Measurements from ENCODE around the gene TFRC. TPM values are rescaled to one million over a fixed set of nuclear protein-coding genes. Genes with fewer than 3 reads are reported as not detected.

TFRC gene
- total RNA-seq, 1 experiment from 2014 or later, result 336 TPM

DNA sequence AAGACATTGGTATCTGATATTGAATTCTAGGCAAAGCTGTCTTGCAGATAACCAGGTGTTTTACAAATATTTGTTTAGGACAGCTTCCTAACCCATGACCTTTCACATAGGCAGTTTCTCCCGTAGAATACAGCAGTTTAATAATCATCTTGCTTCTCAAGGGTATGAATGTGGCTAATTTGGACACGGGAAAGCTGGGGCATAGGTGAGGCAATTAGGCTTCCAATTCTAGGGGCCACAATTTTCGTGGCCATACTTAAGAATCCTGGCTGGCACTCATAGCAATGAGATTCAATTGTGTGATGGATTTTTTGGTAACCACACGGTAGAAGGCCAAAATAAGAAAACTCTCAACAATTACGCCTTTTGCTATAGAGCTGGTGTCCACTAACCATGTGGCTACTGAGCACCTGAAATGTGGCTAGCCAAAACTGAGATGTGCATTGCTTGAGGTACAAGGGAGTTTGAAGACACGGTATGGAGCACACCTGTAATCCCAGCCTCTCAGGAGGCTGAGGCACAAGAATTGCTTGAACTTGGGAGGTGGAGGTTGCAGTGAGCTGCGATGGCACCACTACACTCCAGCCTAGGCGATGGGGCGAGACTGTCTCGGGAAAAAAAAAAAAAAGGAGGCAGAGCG, 34.4 kb downstream of the TFRC start:
- intact Hi-C loops (cut with micrococcal nuclease; ENCODE audit: unreplicated experiment), result no loop called here
- Histone ChIP-seq H3K36me3 (ENCODE audit: insufficient read depth, low read length, poor library complexity, severe bottlenecking) (peaks cover 42% of the 10 kb centered on the region), H3K9me3 (ENCODE audit: low read depth, low read length, poor library complexity, severe bottlenecking) (no peaks in the 10 kb centered on the region), H3K27ac (ENCODE audit: low read depth, low read length, poor library complexity, severe bottlenecking) (no peak overlapping the region), H3K27me3 (replicated peaks; ENCODE audit: insufficient read depth, low read depth, low read length, poor library complexity) (no peaks in the 10 kb centered on the region), H3K4me3 (ENCODE audit: low read depth, low read length, poor library complexity, severe bottlenecking) (no peak overlapping the region), H3K4me1 (ENCODE audit: insufficient read depth, low read length, poor library complexity, severe bottlenecking) (no peaks in the 10 kb centered on the region)
- BruUV-seq (replicated peaks), result no TSS peak
- no peak for TF ChIP-seq EZH2 (IDR thresholded peaks at IDR 0.05; ENCODE audit: borderline replicate concordance, low read depth, low read length, poor library complexity, severe bottlenecking)
- TF ChIP-seq, protein P1, sequence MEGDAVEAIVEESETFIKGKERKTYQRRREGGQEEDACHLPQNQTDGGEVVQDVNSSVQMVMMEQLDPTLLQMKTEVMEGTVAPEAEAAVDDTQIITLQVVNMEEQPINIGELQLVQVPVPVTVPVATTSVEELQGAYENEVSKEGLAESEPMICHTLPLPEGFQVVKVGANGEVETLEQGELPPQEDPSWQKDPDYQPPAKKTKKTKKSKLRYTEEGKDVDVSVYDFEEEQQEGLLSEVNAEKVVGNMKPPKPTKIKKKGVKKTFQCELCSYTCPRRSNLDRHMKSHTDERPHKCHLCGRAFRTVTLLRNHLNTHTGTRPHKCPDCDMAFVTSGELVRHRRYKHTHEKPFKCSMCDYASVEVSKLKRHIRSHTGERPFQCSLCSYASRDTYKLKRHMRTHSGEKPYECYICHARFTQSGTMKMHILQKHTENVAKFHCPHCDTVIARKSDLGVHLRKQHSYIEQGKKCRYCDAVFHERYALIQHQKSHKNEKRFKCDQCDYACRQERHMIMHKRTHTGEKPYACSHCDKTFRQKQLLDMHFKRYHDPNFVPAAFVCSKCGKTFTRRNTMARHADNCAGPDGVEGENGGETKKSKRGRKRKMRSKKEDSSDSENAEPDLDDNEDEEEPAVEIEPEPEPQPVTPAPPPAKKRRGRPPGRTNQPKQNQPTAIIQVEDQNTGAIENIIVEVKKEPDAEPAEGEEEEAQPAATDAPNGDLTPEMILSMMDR (conservative IDR thresholded peaks at IDR 0.05; ENCODE audit: low read depth, low read length), result no peak
- CTCF ChIA-PET, result interaction anchor here (0.8 kb wide), 1 partner anchor 26 kb away, joined by 4 read pairs; no protein-coding TSS in a partner anchor
- POLR2A ChIA-PET (ENCODE audit: low non-redundant PET), result no interaction called here
- DNase-seq (ENCODE audit: low spot score), result no peak

- no TSS peak for BruUV-seq (replicated peaks)
- TF ChIP-seq, protein P1 (conservative IDR thresholded peaks at IDR 0.05; ENCODE audit: low read depth, low read length), result no peak
- no peak for TF ChIP-seq EZH2 (IDR thresholded peaks at IDR 0.05; ENCODE audit: borderline replicate concordance, low read depth, low read length, poor library complexity, severe bottlenecking)
- Histone ChIP-seq H3K36me3 (ENCODE audit: insufficient read depth, low read length, poor library complexity, severe bottlenecking) (peaks cover 13% of the 10 kb centered on the region), H3K9me3 (ENCODE audit: low read depth, low read length, poor library complexity, severe bottlenecking) (no peaks in the 10 kb centered on the region), H3K27ac (ENCODE audit: low read depth, low read length, poor library complexity, severe bottlenecking) (no peak overlapping the region), H3K27me3 (replicated peaks; ENCODE audit: insufficient read depth, low read depth, low read length, poor library complexity) (no peaks in the 10 kb centered on the region), H3K4me3 (ENCODE audit: low read depth, low read length, poor library complexity, severe bottlenecking) (no peak overlapping the region), H3K4me1 (ENCODE audit: insufficient read depth, low read length, poor library complexity, severe bottlenecking) (no peaks in the 10 kb centered on the region)
- POLR2A ChIA-PET (ENCODE audit: low non-redundant PET), result no interaction called here
- DNase-seq (ENCODE audit: low spot score), result no peak
- CTCF ChIA-PET, result no interaction called here
- intact Hi-C loops (cut with micrococcal nuclease; ENCODE audit: unreplicated experiment), result no loop called here
Measured at GRCh38 chr3:196044513-196044912, 37.4 kb downstream of the TFRC start.

DNA sequence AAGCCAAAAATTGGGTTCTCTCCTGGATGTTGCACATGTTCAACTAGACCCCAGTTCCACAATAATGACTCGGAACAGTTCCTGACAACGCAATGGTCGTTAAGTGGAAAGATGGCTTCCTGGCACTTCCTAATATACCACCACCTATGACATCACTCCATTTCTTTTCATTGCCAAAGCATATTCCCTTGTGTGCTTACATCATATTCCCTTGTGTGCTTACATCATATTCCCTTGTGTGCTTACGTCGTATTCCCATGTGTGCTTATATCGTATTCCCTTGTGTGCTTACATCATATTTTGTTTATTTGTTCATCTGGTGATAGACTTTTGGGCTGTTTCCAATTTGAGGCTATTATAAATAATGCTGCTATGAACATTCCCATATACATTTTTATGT, 39.2 kb downstream of the TFRC start:
- H3K27ac ChIP-seq (ENCODE audit: low read depth, low read length, poor library complexity, severe bottlenecking), result no peak overlapping the region
- CTCF ChIA-PET, result no interaction called here
- DNase-seq (ENCODE audit: low spot score), result no peak
- POLR2A ChIA-PET (ENCODE audit: low non-redundant PET), result no interaction called here
- TF ChIP-seq, protein P1 (conservative IDR thresholded peaks at IDR 0.05; ENCODE audit: low read depth, low read length), result no peak
- no peak overlapping the region for H3K4me3 ChIP-seq (ENCODE audit: low read depth, low read length, poor library complexity, severe bottlenecking)
- no TSS peak for BruUV-seq (replicated peaks)
- intact Hi-C loops (cut with micrococcal nuclease; ENCODE audit: unreplicated experiment), result no loop called here
- no peaks in the 10 kb centered on the region for H3K4me1 ChIP-seq (ENCODE audit: insufficient read depth, low read length, poor library complexity, severe bottlenecking)
- no peaks in the 10 kb centered on the region for H3K27me3 ChIP-seq (replicated peaks; ENCODE audit: insufficient read depth, low read depth, low read length, poor library complexity)
- H3K9me3 ChIP-seq (ENCODE audit: low read depth, low read length, poor library complexity, severe bottlenecking), result no peaks in the 10 kb centered on the region
- H3K36me3 ChIP-seq (ENCODE audit: insufficient read depth, low read length, poor library complexity, severe bottlenecking), result no peaks in the 10 kb centered on the region

Measured in A673 (cell line).